Neural cell (in vitro differentiated cells): ENCODE results near the gene INHBC.

Experiments
- CTCF ChIP-seq: fragments of 450-650 bp; IDR thresholded peaks from 2 replicates; pipeline ENCODE4 v1.5.1; 2014; ENCODE audit warnings: antibody characterized with exemption, mild to moderate bottlenecking, moderate library complexity; ENCODE audit not compliant: poor library complexity, severe bottlenecking
- EP300 ChIP-seq: fragments of 450-650 bp; conservative IDR thresholded peaks from 2 replicates; pipeline ENCODE4 v1.6.1; 2014; ENCODE audit warnings: antibody characterized with exemption, mild to moderate bottlenecking, moderate library complexity; ENCODE audit not compliant: poor library complexity, severe bottlenecking
- EZH2 ChIP-seq: fragments of 200-600, 300-800 bp; shearing (Covaris generic), sonication (generic); IDR thresholded peaks from 2 replicates; pipeline ENCODE4 v1.6.1; 2014; ENCODE audit warnings: antibody characterized with exemption, low read length, borderline replicate concordance, mild to moderate bottlenecking; ENCODE audit not compliant: insufficient read depth, poor library complexity, severe bottlenecking
- MXI1 ChIP-seq: fragments of 450-650 bp; conservative IDR thresholded peaks from 2 replicates; pipeline ENCODE4 v1.6.1; 2014; ENCODE audit warnings: antibody characterized with exemption, mild to moderate bottlenecking; ENCODE audit not compliant: poor library complexity, severe bottlenecking
- POLR2AphosphoS5 ChIP-seq: IDR thresholded peaks from 2 replicates; pipeline ENCODE4 v1.6.1; 2012
- REST ChIP-seq: IDR thresholded peaks from 2 replicates; pipeline ENCODE4 v1.6.1; 2012; ENCODE audit warnings: borderline replicate concordance

DNA sequence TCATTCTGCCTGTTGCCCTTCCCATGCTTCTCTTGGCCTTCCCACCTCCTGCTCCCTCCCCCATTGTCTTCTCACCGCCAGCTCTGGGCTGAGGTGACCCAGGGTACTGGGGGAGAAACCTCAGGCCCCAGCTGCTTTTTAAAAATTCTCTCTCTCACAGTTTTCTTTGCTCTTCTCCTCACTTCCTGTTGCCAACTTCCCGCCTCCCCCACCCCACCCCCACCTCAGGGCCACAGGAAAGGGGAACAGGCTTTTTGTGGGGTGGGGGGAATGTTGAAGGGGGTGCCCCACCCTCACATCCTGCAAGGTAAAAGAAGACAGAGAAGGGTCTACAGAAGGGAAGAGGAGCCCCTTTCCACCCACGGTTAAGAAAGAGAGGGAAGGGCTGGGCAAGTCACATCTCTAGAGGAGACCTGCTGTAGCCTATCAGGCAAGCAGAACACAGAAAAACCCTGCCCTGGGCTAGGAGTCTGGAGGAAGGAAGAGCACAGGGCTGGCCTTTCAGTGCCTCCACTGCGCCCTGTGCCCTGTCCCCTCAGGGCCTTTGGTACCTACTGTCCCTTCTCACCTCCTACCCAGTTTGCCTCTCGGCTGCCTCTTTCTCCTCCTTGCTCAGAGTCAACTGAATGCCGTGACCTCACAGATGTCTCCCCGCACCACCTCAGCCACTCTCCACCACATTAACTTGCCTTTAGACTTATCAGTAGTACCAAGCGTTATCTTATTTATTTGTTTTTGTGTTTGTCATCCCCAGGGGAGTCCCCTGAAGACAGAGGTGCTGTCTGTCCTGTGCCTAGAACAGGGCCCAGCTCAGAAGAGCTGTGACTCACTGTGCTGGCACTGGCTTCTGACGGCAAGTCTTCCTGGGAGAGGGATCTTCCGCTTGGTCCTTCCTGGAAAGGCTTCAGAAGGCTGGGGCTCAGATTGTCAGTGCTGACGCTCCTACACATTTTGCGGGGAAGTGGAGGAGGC, 43.4 kb downstream of the INHBC start:
- no peak for TF ChIP-seq CTCF
- TF ChIP-seq EP300 = no peak
- no peak for TF ChIP-seq POLR2AphosphoS5
- no peak for TF ChIP-seq REST
- no peak for TF ChIP-seq EZH2
- TF ChIP-seq MXI1 = no peak
